Motor neuron (in vitro differentiated cells): ENCODE results near the gene LRCH1. TPM values are rescaled to one million over a fixed set of nuclear protein-coding genes. Genes with fewer than 3 reads are reported as not detected.
"Not testable (repeated sequence)": the region's sequence is repeated elsewhere in the genome, so short reads cannot be mapped to it uniquely, and the experiment has no call there.

Experiments
- ATAC-seq, 8 experiments: fragments of 200-7000 bp; cut with Tn5 transposase; replicated peaks in 6 of 8; 2 replicates each; pipeline ENCODE4 v1.8.0; 2021; ENCODE audit warnings: mild to moderate bottlenecking in 8 of 8, moderate library complexity in 8 of 8
- H3K27ac ChIP-seq, 2 donors: fragments of 250-450 bp; sonication (Bioruptor Pico); 2 replicates each; pipeline ENCODE4 v1.9.0; 2021; ENCODE audit warnings: antibody characterized with exemption in 2 of 2, mild to moderate bottlenecking in 2 of 2, moderate library complexity in 1 of 2
- H3K4me1 ChIP-seq, 2 donors: fragments of 250-450 bp; sonication (Bioruptor Pico); replicated peaks in 1 of 2; 2 replicates each; pipeline ENCODE4 v1.6.1; 2021; ENCODE audit warnings: antibody characterized with exemption in 2 of 2, mild to moderate bottlenecking in 2 of 2, moderate library complexity in 1 of 2
- H3K4me3 ChIP-seq, 5 donors: fragments of 250-450 bp; sonication (Bioruptor Pico); 2 replicates each; pipeline ENCODE4 v1.9.0; 2021; ENCODE audit warnings: antibody characterized with exemption in 5 of 5, mild to moderate bottlenecking in 5 of 5, moderate library complexity in 4 of 5
- WGBS, 10 experiments: fragments of 450-650 bp; shearing (Covaris generic); methylation state at CpG; one replicate each; pipeline ENCODE4 v1.0.0; 2022; 5-methylcytosine and 5-hydroxymethylcytosine counted together
- in situ Hi-C, 9 experiments: fragments of 400-800 bp; cut with MboI; loops; one replicate each; pipeline ENCODE4 v1.15.0; 2021; ENCODE audit warnings: low sequenced_read_pairs in 9 of 9, low pct_unique_long_range_greater_than_20kb in 2 of 9; ENCODE audit not compliant: unreplicated experiment in 9 of 9
- total RNA-seq, 8 experiments: library from RNA; unstranded; fragments of 300-600 nt; gene quantifications; 2 replicates each; pipeline versions ENCODE4 v1.2.3 to v1.2.4, GENCODE V29; 2022

LRCH1 gene
- total RNA-seq, 8 experiments from 2014 or later = 7.0 to 19.3 (median 11.7) TPM

GRCh38 chr13:46753917-46754316, 200.9 kb downstream of the LRCH1 start:
- ATAC-seq = no peak
- Histone ChIP-seq H3K4me3 (no peak overlapping the region), H3K4me1 (no peaks in the 10 kb centered on the region), H3K27ac (no peak overlapping the region)
- WGBS, 10 experiments = 85 to 100% (median 100%) methylated on average over 1 to 5 of the region's 6 CpGs; no CpG with 5 or more reads in 3 of the 10 experiments
- in situ Hi-C loops = no loop called here

- no peak overlapping the region for H3K27ac ChIP-seq
- H3K4me3 ChIP-seq = no peak overlapping the region
- ATAC-seq = no peak
- no peaks in the 10 kb centered on the region for H3K4me1 ChIP-seq
- in situ Hi-C loops = no loop called here
These were observed 201.8 kb downstream of the LRCH1 start for GRCh38 chr13:46754812-46755211.

GRCh38 chr13:46755508-46755907, 202.5 kb downstream of the LRCH1 start:
- ATAC-seq, H3K4me1 ChIP-seq, H3K4me3 ChIP-seq, H3K27ac ChIP-seq, in situ Hi-C loops: not testable (repeated sequence)
- WGBS, 10 experiments = no CpG with 5 or more reads among the region's 5 CpGs

- no peak overlapping the region for H3K4me3 ChIP-seq
- in situ Hi-C loops = no loop called here
- WGBS, 10 experiments = 42 to 70% (median 68%) methylated on average over 2 to 4 of the region's 4 CpGs; no CpG with 5 or more reads in 5 of the 10 experiments
- no peaks in the 10 kb centered on the region for H3K4me1 ChIP-seq
- no peak overlapping the region for H3K27ac ChIP-seq
- ATAC-seq = peak in 1 of 8 experiments; percentile 7
These were observed 204.0 kb downstream of the LRCH1 start for GRCh38 chr13:46756977-46757376.

GRCh38 chr13:46757640-46758039, 204.7 kb downstream of the LRCH1 start:
- in situ Hi-C loops = no loop called here
- Histone ChIP-seq H3K27ac (no peak overlapping the region), H3K4me1 (no peaks in the 10 kb centered on the region), H3K4me3 (no peak overlapping the region)
- WGBS, 10 experiments = 64 to 90% (median 77%) methylated on average over 2 to 3 of the region's 3 CpGs
- ATAC-seq = no peak

- no peak overlapping the region for H3K4me3 ChIP-seq
- H3K4me1 ChIP-seq = no peaks in the 10 kb centered on the region
- in situ Hi-C loops = no loop called here
- peak in 3 of 8 experiments; percentile 10 to 41 (median 13) for ATAC-seq
- WGBS, 10 experiments = 0 to 68% (median 54%) methylated on average over 1 to 2 of the region's 2 CpGs; no CpG with 5 or more reads in 2 of the 10 experiments
- H3K27ac ChIP-seq = no peak overlapping the region
These were observed 206.9 kb downstream of the LRCH1 start for GRCh38 chr13:46759846-46760245.

GRCh38 chr13:46761174-46761573, 208.2 kb downstream of the LRCH1 start:
- ATAC-seq = no peak
- no peaks in the 10 kb centered on the region for H3K4me1 ChIP-seq
- 67 to 100% (median 89%) methylated on average over 1 to 4 of the region's 4 CpGs; no CpG with 5 or more reads in 2 of the 10 experiments for WGBS, 10 experiments
- H3K27ac ChIP-seq = no peak overlapping the region
- no peak overlapping the region for H3K4me3 ChIP-seq
- in situ Hi-C loops = no loop called here

- Histone ChIP-seq H3K27ac (no peak overlapping the region), H3K4me1 (no peaks in the 10 kb centered on the region), H3K4me3 (no peak overlapping the region)
- 66 to 100% (median 85%) methylated on average over 2 to 5 of the region's 5 CpGs; no CpG with 5 or more reads in 2 of the 10 experiments for WGBS, 10 experiments
- no peak for ATAC-seq
- in situ Hi-C loops = no loop called here
These were observed 208.9 kb downstream of the LRCH1 start for GRCh38 chr13:46761866-46762265.

GRCh38 chr13:46769925-46770324, 217.0 kb downstream of the LRCH1 start:
- H3K4me3 ChIP-seq, H3K4me1 ChIP-seq, ATAC-seq, in situ Hi-C loops, H3K27ac ChIP-seq: not testable (repeated sequence)
- WGBS, 10 experiments = 88 to 100% (median 100%) methylated on average over 1 to 3 of the region's 4 CpGs; no CpG with 5 or more reads in 4 of the 10 experiments

GRCh38 chr13:46771693-46772092, 218.7 kb downstream of the LRCH1 start:
- ATAC-seq = no peak
- Histone ChIP-seq H3K27ac (no peak overlapping the region), H3K4me1 (no peaks in the 10 kb centered on the region), H3K4me3 (no peak overlapping the region)
- in situ Hi-C loops = no loop called here

- in situ Hi-C loops = no loop called here
- H3K4me3 ChIP-seq = no peak overlapping the region
- no peaks in the 10 kb centered on the region for H3K4me1 ChIP-seq
- H3K27ac ChIP-seq = no peak overlapping the region
- WGBS, 10 experiments = 61 to 100% (median 94%) methylated on average over 1 to 2 of the region's 2 CpGs
- no peak for ATAC-seq
These were observed 220.6 kb downstream of the LRCH1 start for GRCh38 chr13:46773541-46773940.

- 77 to 99% (median 92%) methylated on average over 3 to 8 of the region's 8 CpGs for WGBS, 10 experiments
- no peak overlapping the region for H3K27ac ChIP-seq
- ATAC-seq = no peak
These were observed 222.6 kb downstream of the LRCH1 start for GRCh38 chr13:46775385-46776107.

GRCh38 chr13:46778095-46778494, 225.1 kb downstream of the LRCH1 start:
- no peak for ATAC-seq
- Histone ChIP-seq H3K4me1 (no peaks in the 10 kb centered on the region), H3K4me3 (no peak overlapping the region), H3K27ac (no peak overlapping the region)
- 62 to 100% (median 93%) methylated on average over 1 to 3 of the region's 3 CpGs for WGBS, 10 experiments
- in situ Hi-C loops = no loop called here

More at GRCh38 chr13:46775385-46776107, 222.6 kb downstream of the LRCH1 start:
- H3K4me3 ChIP-seq = no peak overlapping the region
- in situ Hi-C loops = no loop called here
- H3K4me1 ChIP-seq = no peaks in the 10 kb centered on the region

GRCh38 chr13:46778890-46779289, 225.9 kb downstream of the LRCH1 start:
- no peak overlapping the region for H3K27ac ChIP-seq
- 0 to 100% (median 38%) methylated on average over 1 to 2 of the region's 2 CpGs for WGBS, 10 experiments
- peak in 3 of 8 experiments; percentile 81 to 93 (median 91) for ATAC-seq
- no peak overlapping the region for H3K4me3 ChIP-seq
- H3K4me1 ChIP-seq = no peaks in the 10 kb centered on the region
- in situ Hi-C loops = no loop called here
